Limb (tissue), 2 donors: ENCODE data around the gene PLXND1.

Experiments used
- DNase-seq, 2 donors: peaks; one replicate each; pipeline ENCODE4 v3.0.0-alpha.2; 2016; ENCODE audit errors: extremely low spot score in 2 of 2

Gene PLXND1

DNA sequence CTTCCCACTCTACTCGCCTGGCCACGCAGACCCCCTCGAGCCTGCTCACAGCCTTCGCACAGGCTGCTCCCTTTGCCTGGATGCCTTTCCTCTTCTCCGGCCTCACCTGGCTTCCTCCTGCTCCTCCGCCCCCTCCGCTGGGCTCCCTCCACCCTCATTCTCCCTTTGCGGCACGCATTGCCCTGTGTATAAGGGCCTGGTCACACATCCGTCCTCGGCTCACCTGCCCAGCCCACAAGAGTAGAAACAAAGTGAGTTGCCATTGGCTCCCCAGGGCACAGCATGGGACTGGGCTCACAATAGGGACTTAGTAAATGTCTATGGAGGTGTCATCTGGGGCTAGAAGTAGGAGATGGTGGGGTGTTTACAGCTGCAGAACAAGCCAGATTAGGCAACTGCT, 4.2 kb downstream of the PLXND1 start:
- no peak for DNase-seq

DNA sequence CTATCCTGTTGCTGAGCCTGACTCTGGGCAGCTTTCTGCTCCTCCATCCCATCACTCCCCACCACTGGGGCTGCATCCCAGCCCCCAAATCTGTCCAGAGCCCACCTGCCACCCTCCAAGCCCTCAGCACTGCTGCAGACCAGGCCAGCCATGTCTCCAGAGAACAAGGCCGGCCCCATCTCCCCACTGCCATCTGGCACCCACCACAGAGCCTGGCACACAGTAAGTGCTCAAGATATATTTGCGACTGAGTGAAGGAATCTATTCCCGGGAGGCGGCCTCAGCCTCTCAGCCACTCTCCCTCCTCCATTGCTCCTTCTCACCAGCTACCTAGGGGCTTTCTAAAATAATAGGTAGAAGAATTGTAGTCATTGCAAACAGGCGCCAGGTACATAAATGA, 4.8 kb downstream of the PLXND1 start:
- no peak for DNase-seq

DNA sequence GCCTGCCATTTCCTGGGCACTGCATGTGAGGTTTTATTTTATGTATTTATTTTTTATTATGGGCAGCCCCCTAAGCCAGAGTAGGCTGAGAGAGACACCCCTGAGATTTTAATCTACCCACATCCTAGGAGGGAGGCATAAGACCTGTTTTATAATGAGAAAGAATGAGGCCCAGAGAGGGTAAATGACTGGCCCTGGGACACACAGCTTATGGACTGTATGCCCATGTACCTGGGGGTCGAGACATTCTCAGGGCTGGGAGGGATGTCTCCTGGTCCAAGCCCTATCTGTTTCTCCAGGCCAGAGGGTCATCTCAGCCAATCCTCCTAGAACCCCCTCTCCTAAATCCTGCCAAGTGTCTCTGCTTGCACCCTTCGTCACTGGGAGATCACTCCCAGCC, 6.1 kb downstream of the PLXND1 start:
- no peak for DNase-seq

DNA sequence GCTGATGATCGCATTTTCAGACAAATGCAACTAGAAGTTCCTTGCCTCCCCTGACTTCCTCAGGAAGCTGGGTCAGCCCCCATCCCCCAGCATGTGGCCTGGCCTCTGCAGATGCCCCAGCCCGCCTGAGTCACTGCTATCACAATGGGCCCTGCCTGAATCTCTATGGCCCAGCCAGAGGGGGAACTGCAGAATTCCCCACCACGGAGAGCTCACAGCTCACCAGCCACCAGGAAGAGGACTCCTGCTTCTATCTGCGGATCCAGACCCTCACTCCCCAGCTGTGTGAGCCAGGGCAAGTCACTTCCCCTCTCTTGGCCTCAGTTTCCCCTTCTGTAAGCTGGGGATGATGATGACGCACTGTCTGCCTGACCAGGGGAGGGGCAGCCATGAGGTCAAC, 6.9 kb downstream of the PLXND1 start:
- no peak for DNase-seq

DNA sequence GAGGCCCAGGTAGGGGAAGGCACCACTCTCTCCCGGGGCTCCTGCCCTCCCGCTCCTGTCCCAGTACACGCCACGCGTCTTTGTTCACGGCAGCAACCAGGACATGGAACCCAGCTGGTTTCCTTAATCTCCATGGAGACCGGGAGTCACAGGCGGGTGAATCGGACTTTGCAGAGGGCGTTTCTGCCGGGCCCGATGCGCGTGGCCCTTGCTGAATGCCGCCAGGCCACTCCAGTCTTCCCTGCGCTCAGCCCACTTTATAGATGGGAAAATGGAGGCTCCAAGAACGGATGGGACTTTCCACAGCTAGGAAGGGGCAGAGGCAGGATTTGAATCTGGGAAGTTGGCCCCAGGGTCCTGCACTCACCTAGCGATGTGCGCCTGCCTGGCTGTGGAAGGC, 7.4 kb downstream of the PLXND1 start:
- no peak for DNase-seq

DNA sequence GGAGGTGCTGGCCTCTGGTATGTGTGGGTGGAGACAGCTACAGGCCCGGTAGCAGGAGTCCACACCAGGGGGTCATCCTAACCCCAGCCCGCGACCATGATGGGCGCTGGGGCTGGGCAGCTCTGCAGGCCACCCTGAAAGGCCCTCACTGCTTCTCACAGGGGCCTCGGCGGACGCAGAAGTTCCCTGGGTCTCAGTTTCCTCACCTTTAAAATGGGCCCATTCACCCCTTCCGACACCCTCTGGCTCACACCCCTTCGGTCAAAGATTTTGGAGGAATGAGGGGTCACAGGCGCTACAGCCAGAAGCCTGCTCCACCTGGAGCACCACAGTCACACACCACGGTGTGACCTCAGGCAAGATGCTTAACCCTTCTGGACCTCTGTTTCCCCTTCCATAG, 8.0 kb downstream of the PLXND1 start:
- no peak for DNase-seq

DNA sequence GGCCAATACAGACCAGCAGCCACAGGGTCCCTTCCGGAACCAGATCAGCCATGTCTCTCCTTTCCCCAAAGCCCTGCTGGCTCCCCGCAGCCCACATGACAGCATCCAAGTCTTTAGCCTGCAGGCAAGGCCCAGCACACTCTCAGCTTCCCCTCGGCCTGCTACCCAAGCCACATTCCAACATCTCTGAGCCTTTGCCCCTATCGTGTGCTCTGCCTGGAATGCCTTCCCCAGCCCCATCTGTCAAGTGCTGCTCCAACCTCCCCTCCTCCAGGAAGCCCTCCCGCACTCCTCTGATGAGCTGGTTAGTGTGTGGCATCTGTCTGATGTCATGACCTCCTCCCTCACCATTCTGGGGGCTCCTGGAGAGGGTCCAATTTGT, 8.5 kb downstream of the PLXND1 start:
- DNase-seq = no peak

DNA sequence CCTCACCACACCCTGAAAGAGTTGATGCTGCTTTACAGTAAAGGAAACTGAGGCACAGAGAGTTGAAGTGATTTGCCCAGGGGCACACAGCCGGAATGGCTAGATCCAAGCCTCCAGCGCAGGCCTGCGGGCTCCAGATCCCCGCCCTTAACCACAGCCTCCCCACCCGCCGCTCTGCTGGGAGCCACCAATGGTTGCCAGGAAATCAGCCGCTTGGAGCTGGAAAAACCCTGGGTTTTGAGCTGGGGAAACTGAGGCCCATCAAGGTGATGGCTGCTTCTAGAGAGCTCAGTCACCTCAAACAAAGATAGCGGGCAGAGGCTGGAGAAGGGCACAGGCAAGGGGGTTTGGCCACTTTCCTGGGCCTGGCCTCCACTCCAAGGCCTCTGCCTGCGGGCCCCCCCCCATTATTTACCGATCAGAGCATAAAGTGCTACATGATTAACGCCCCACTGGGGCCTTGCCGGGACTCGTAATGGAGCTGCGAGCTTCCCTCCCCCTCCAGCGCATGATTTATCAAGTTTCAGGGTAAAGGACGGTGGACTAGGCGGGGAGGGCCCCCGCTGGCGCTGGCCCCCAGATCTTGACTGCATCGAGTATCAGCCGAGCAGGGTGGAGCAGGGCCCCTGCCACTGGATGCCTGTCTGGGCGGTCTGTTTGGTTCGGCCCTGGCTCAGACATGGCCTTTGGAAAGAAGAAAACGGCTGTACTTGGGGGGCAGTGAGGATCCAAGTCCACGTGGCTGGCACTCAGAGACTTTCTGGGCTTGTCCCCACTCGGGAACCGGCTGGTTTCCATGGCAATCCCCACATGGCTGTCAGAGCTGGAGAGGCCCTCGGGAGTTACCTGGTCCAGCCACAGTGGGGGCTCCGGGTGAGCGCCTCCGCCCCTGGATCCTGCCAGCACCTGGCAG, 9.1 kb downstream of the PLXND1 start:
- DNase-seq = peak in 1 of 2 donors; percentile 59

DNA sequence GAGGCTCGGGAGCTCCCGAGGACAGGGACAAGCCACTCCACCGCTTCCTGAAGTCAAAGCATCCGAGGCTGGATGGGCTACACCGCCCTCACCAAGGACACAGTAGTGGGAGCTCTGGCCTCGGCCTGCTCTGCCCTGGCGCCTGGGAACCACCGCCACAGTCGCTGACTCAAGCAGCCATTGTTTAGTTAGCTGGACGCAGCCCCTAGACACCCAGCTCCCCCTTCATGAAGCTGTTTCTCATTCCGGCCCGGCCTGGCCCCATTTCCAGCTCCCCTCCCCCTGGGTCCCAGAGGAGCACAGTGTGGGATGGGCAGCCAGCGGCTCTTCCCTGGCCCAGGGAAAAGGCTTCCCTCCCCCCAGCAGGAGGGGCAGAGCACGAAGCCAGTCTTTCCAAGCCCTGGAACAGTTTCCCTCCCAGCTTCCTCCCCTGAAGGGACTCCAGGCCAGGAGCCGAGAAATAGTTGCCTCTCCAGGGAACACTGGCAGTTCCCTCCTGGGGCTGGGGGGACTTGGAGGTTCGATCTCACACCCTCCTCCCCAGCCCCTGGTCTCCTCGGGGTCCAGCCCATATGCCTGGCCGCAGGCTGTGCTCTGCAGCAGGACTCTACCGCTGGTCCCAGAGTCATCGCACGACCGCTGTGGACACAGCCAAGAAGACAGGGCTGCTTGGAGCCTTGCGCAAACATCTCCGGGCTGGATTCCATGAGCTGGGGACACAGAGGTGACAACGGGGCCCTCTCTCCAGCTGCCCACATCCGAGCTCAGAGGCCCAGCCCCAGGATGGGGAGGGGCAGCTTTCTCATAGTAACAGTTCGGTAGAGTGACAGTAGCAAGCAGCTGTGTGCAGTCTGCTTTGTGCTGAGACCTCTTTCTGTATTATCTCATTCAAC, 10.0 kb downstream of the PLXND1 start:
- DNase-seq = peak; percentile 60 to 82

DNA sequence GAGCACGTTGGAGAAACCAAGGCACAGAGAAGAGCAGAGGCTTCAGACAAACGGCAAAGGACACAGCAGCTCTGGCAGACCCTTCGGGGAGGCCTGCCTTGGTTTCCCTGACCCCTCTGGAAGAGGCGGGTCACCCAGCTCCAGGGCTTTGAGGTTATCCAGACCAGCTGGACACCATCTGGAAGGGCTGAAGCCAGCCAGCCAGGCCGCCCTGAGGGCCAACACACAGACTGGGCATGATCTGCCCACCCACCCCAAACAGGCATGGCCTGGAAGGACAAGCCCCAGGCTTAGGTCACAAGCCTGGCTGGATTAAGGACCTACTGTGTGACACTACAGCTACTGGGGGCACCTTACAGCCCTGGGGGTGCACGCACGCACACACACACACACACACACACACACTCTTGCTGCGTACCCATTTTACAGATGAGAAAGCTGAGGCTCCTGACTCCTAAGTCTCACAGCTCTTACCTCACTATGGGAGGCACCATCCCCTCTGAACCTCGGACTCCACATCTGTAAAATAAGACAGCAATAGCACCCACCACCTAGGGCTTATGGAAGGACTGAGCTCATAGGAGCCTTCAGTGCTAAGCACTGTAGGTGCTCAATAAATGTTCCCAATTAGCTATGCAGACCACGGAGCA, 10.8 kb downstream of the PLXND1 start:
- no peak for DNase-seq

DNA sequence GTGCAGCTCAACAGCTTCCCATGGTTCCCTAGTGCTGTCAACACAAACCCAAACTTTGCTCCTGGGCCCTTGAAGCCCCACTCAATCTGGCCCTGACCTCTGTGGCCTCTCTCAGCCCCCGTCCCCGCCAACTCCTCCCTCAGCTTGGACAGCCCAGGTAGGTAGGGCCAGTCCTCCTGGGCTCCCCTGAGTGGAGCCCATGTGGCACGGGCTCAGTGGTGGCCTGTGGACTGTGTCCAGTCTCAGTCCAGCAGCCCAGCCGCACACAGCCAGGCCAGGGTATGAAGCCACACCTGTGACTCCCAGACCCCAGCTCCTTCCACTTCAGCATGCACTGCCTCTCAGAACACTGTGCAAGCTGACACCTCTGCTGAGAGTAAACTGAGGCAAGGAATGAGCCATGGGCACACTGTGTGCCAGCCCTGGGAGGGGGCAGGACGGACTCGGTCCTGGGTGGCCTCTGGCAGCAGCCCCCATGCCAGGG, 11.5 kb downstream of the PLXND1 start:
- no peak for DNase-seq

DNA sequence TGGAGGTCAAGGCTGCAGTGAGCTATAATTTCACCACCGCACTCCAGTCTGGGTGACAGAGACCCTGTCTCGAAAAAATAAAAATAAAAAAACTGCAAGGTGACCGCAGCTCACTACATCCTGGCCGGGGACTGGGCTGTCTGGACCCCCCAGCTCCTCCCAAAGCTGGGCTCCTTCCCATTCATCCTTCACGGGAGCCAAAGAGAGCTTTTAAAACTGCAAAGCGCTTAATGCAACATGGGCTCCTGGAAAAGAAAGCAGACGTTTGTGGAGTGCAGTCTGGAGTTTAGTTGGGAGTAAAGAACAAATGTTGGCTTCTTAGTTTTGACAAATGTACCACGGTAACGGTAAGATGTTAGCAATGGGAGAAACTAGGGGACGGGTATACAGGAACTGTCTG, 12.1 kb downstream of the PLXND1 start:
- no peak for DNase-seq

DNA sequence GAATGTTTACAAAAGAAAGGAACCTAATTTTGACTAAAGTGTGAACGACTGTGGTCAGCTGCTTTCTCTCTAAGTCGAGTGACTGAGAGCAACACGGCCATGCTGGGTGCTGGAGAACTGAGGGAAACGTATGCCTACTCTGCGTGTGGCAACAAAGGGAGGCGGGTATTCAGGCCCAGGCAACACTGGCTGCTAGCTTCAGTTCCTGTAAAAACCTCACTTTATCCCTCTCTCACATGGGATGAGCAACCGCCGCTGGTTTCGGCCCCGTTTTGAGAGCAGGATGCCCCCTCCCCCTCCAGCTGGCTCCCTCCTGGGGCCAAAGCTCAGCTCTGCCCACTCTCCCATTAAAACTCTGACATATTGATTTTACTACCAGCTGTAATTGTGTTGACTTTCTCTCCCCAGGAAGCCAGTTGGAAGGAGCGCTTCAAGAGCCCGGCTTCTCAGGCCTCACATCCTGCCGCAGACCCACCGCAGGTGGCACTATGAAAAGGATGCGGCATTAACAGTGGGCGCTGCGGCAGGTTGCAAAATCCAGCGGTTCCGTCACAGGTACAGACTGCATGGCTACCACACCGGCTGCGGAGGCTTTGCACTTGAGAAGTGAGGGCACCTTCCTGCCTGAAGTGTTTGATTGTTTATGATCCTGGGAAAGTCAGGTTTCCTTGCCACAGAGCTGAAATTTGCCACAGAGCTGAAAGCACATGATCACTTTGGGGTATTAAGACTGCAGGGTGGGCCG, 12.7 kb downstream of the PLXND1 start:
- DNase-seq = no peak

DNA sequence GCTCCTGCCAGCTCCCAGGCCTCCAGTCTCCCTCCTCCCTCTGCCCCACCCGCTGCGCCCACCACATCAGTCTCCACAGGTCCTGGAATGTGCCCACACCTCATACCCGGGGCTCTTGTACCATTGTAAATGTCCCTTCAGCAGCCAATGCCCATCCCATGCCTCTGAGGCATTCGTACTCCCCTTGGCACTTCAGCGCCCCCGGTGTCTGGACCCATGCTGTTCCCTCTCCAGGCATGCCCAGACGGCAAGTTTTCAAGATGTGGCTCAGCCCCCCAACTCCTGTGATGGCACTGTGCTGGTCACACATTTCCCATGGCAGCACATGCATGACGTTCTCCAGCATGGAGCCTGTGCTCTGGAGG, 13.3 kb downstream of the PLXND1 start:
- no peak for DNase-seq

DNA sequence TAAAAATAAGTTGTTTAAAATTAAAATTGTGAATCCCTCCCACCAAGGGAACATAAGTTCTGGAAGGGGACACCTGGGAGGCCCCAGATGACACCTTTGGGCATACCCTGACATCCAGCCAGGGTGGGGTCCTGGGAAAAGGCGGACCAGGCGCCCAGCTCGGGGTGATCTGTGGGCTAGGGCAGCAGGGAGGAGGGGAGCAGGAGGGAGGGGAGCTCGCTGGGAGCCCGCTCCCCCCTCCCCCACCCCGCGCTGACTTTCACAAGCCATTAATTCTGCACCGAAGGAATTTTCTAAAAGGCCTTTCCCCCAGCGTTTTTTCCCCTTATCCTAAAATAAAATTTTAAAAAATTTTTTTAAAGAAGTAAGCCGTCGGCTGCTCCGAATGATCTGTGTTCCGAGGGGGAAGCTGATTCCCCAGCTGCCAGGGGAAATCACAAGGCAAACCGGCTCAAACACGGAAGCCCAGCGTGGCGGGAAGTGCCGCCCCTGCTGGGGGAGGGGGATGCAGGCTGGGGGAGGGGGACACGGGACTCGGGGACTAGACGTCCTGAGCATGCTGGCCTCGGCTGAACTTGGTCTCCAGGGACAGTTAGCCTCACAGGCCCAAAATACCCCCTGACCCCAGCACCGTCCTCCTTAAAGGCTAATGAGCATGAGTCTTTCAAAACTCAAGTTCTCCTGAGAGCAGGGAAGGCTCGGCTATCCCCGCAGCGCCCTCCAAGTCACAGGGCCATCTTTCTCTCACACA, 13.9 kb downstream of the PLXND1 start:
- DNase-seq = peak in 1 of 2 donors; percentile 77

DNA sequence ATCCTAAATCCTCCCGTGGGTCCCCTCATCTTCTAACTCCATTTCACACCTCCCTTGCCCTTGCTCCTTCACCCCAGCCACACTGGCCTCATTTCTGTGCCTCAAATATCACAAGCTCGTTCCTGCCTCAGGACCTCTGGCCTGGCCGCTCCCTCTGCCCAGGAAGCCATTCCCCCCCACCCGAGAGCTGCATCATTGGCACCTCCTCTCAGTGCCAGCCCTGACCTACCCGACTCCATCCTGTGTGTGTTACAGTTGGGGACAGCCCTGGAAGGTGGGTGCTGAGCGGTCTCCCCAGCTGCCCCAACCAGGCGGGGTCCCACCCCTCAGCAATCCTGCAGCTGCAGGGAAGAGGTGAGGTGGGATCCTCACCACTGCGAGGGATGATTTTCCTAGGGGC, 14.5 kb downstream of the PLXND1 start:
- DNase-seq = no peak

DNA sequence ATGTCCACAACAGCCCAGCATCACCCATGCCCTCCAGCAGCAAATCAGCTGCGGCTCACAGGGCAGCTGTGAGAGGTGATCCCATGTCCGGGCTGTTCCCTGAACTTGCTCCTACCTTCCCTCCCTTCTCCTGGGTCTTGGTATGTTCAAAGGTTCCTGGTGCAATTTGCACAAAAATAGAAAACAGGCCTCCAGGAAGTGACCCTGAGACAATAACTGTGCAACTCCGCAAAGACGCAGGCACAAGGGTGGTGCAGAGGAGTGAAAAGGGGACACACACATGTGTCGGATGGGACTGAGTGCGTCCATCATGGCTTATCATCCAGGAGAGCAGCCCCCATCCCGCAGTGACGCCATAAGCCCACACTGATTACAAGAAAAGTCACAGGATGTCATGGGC, 16.3 kb downstream of the PLXND1 start:
- DNase-seq = no peak

DNA sequence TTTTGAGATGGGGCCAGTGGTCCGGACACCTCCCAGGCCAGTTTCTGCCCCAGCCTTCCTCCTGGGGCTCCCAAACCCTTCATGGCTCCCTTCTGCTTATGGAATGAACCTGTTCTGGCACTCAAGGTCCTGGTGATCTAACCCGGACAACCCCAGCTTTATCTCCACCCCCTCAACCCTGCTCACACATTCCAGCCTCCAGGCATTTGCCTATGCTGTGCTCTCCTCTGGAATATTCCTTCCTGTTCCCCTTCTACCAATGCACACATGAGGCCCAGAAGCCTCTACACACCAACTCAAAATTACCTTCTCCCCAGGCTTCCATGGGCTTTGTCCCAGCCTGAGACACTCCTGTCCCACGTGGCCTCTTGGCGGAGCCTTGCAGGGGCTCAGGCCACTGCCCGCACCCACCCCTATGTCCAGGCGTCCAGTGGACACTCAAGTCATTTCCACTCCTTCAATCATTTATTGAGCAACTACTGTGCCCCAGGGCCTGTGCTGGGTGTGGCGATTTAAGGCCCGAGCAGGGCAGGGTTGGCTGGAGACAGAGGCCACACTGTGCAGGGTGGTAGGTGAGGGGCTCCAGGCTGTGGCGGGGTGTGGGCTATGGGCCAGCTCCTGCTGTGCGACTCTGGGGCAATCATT, 18.8 kb downstream of the PLXND1 start:
- DNase-seq = no peak

DNA sequence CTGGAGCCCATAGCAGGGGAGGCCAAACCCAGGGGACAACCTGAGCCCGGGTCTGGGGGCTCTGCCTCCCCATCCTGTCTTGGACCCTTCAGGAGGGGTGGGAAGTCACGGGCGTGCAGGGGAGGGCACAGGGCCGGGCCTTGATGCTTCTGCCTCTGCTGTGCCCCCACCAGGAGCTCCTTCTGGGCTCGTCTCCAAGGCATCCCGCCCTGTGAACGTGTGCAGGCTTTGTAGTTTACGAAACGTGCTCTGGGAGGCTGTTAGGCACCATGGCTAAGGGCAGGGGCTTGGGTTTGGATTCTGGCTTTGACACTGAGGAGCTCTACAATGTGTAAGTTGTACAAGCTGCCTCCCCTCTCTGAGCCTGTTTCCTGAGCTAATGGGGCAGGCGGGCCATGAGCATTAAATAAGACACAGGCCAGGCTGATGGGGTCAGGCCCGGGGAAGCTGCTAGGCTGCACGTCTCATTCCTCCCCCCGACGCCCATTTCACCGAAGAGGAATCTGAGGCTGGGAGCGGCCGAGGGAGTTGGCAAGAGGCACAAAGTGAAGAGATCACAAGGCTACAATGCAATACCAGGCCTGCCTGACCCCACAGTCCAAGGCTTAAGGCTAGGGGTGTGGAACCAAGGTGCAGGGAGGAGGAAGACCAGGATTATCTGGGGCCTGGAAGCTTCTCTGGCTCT, 19.6 kb downstream of the PLXND1 start:
- DNase-seq = no peak
